Astrocyte (in vitro differentiated cells and primary cell): ENCODE results near the gene SLC22A4. TPM values are rescaled to one million over a fixed set of nuclear protein-coding genes. Genes with fewer than 3 reads are reported as not detected.
A peak's percentile ranks its signal among the peaks of the same experiment; 100 is the strongest.

Source experiments
- DNase-seq: peaks from one replicate; pipeline ENCODE4 v3.0.0-alpha.2; 2010; ENCODE audit warnings: low read depth
- FAIRE-seq: peaks from 2 replicates; lab custom pipeline; 2011; peaks lifted over from hg19 to GRCh38; lab: Jason Lieb, UNC
- H2AFZ ChIP-seq: 2 replicates; pipeline ENCODE4 v1.6.0; 2012; ENCODE audit warnings: low read depth, low read length, inconsistent platforms
- H3K27ac ChIP-seq: 2 replicates; pipeline ENCODE4 v1.5.1; 2011; ENCODE audit warnings: low read depth, low read length, inconsistent platforms
- H3K27me3 ChIP-seq: 2 replicates; pipeline ENCODE4 v1.6.0; 2011; ENCODE audit warnings: low read length, inconsistent platforms; ENCODE audit not compliant: insufficient read depth
- H3K36me3 ChIP-seq: 2 replicates; pipeline ENCODE4 v1.5.1; 2011; ENCODE audit warnings: low read length, inconsistent platforms; ENCODE audit not compliant: insufficient read depth
- H3K4me1 ChIP-seq: 2 replicates; pipeline ENCODE4 v1.5.1; 2011; ENCODE audit warnings: low read length, inconsistent platforms; ENCODE audit not compliant: insufficient read depth
- H3K4me2 ChIP-seq: 2 replicates; pipeline ENCODE4 v1.6.0; 2012; ENCODE audit warnings: low read length, inconsistent platforms
- H3K4me3 ChIP-seq: 2 replicates; pipeline ENCODE4 v1.5.1; 2011; ENCODE audit warnings: low read depth, mild to moderate bottlenecking, low read length, inconsistent platforms; ENCODE audit not compliant: insufficient read depth
- H3K79me2 ChIP-seq: 2 replicates; pipeline ENCODE4 v1.6.0; 2012; ENCODE audit warnings: mild to moderate bottlenecking, low read length, inconsistent platforms; ENCODE audit not compliant: insufficient read depth
- H3K9ac ChIP-seq: 2 replicates; pipeline ENCODE4 v1.6.0; 2012; ENCODE audit warnings: mild to moderate bottlenecking, low read length, inconsistent platforms
- H3K9me3 ChIP-seq: 2 replicates; pipeline ENCODE4 v1.5.1; 2012; ENCODE audit warnings: low read depth, mild to moderate bottlenecking, low read length, inconsistent platforms; ENCODE audit not compliant: insufficient read depth
- H4K20me1 ChIP-seq: 2 replicates; pipeline ENCODE4 v1.6.0; 2012; ENCODE audit warnings: low read length, inconsistent platforms; ENCODE audit not compliant: insufficient read depth
- H3K27ac Mint-ChIP-seq: one replicate; pipeline ENCODE4 v1.8.0; 2021; ENCODE audit warnings: mild to moderate bottlenecking, mixed read lengths; ENCODE audit not compliant: unreplicated experiment
- H3K27me3 Mint-ChIP-seq: one replicate; pipeline ENCODE4 v1.8.0; 2021; ENCODE audit warnings: low read depth, mixed read lengths; ENCODE audit not compliant: unreplicated experiment
- H3K36me3 Mint-ChIP-seq: one replicate; pipeline ENCODE4 v1.8.0; 2021; ENCODE audit warnings: low read depth, mixed read lengths; ENCODE audit not compliant: unreplicated experiment
- H3K4me1 Mint-ChIP-seq: one replicate; pipeline ENCODE4 v1.8.0; 2021; ENCODE audit warnings: low read depth, mixed read lengths; ENCODE audit not compliant: unreplicated experiment
- H3K4me3 Mint-ChIP-seq: one replicate; pipeline ENCODE4 v1.8.0; 2021; ENCODE audit warnings: mild to moderate bottlenecking, moderate library complexity, mixed read lengths; ENCODE audit not compliant: unreplicated experiment
- H3K9me3 Mint-ChIP-seq: one replicate; pipeline ENCODE4 v1.8.0; 2021; ENCODE audit warnings: mild to moderate bottlenecking, mixed read lengths; ENCODE audit not compliant: unreplicated experiment
- CTCF ChIP-seq: IDR thresholded peaks from 2 replicates; pipeline ENCODE4 v1.5.1; 2011; ENCODE audit warnings: low read depth, mild to moderate bottlenecking, inconsistent platforms, low read length, moderate library complexity; ENCODE audit not compliant: insufficient read depth
- EZH2 ChIP-seq: IDR thresholded peaks from 2 replicates; pipeline ENCODE4 v1.6.1; 2012; ENCODE audit warnings: mild to moderate bottlenecking, low read length, inconsistent platforms; ENCODE audit not compliant: insufficient read depth
- total RNA-seq: library from RNA; stranded (reverse); gene quantifications from 2 replicates; pipeline ENCODE4 v1.2.1, GENCODE V29; 2021

The SLC22A4 gene
- total RNA-seq, 1 donor from 2014 or later = 4.5 TPM

- Histone ChIP-seq H3K27ac (peak overlapping the region; percentile 68), H3K79me2 (peaks cover 65% of the 10 kb centered on the region), H3K27me3 (no peaks in the 10 kb centered on the region), H3K9me3 (no peaks in the 10 kb centered on the region), H3K9ac (peak overlapping the region; percentile 82), H4K20me1 (peaks cover 86% of the 10 kb centered on the region), H3K4me3 (no peak overlapping the region), H3K4me1 (peaks cover 58% of the 10 kb centered on the region), H2AFZ (no peak overlapping the region), H3K36me3 (peaks cover 37% of the 10 kb centered on the region), H3K4me2 (peak overlapping the region; percentile 49)
- FAIRE-seq = no peak
- TF ChIP-seq EZH2 (no peak), CTCF (no peak)
- H3K27ac Mint-ChIP-seq = peak overlapping the region; percentile 19
- DNase-seq = peak; percentile 48
- H3K4me3 Mint-ChIP-seq = no peak overlapping the region
- H3K9me3 Mint-ChIP-seq = no peaks in the 10 kb centered on the region
- peaks cover 31% of the 10 kb centered on the region for H3K4me1 Mint-ChIP-seq
- H3K27me3 Mint-ChIP-seq = no peaks in the 10 kb centered on the region
- peaks cover 32% of the 10 kb centered on the region for H3K36me3 Mint-ChIP-seq
Observed at GRCh38 chr5:132268769-132269551, 25.2 kb upstream of the SLC22A4 start.

GRCh38 chr5:132269635-132270334, 24.4 kb upstream of the SLC22A4 start:
- H4K20me1 ChIP-seq = peaks cover 89% of the 10 kb centered on the region
- H3K27ac ChIP-seq = peak overlapping the region; percentile 68
- H3K36me3 ChIP-seq = peaks cover 33% of the 10 kb centered on the region
- TF ChIP-seq EZH2 = no peak
- no peak for TF ChIP-seq CTCF
- H2AFZ ChIP-seq = no peak overlapping the region
- H3K79me2 ChIP-seq = peaks cover 57% of the 10 kb centered on the region
- H3K4me1 Mint-ChIP-seq = peaks cover 24% of the 10 kb centered on the region
- H3K4me2 ChIP-seq = peak overlapping the region; percentile 49
- H3K9me3 Mint-ChIP-seq = no peaks in the 10 kb centered on the region
- H3K27ac Mint-ChIP-seq = peak overlapping the region; percentile 44
- DNase-seq (no peak), FAIRE-seq (no peak)
- peaks cover 35% of the 10 kb centered on the region for H3K36me3 Mint-ChIP-seq
- H3K4me3 Mint-ChIP-seq = no peak overlapping the region
- no peaks in the 10 kb centered on the region for H3K27me3 ChIP-seq
- H3K27me3 Mint-ChIP-seq = no peaks in the 10 kb centered on the region
- no peak overlapping the region for H3K4me3 ChIP-seq
- H3K9me3 ChIP-seq = no peaks in the 10 kb centered on the region
- peak overlapping the region; percentile 82 for H3K9ac ChIP-seq
- H3K4me1 ChIP-seq = peaks cover 50% of the 10 kb centered on the region
